ENCODE measurements around the gene ISG20L2.

GRCh38 chr1:156675210-156676113, 53.1 kb downstream of the ISG20L2 start:
- TF ChIP-seq CTCF (IDR thresholded peaks at IDR 0.05; ENCODE audit: low read length) (no peak), EZH2 (optimal IDR thresholded peaks at IDR 0.05; ENCODE audit: low read depth, low read length) (no peak), EZH2phosphoT487 (IDR thresholded peaks at IDR 0.05; ENCODE audit: low read length) (no peak)

Data from MM.1S (cell line).